GM23338 (cell line): ENCODE measurements around the gene CA12. TPM values are rescaled to one million over a fixed set of nuclear protein-coding genes. Genes with fewer than 3 reads are reported as not detected.

ENCODE experiments used
- ATAC-seq: fragments of 200-7000 bp; cut with Tn5 transposase; 3 replicates; pipeline ENCODE4 v1.9.1; 2020
- DNase-seq: peaks from one replicate; pipeline ENCODE4 v3.0.0-alpha.2; 2015; ENCODE audit warnings: low spot score
- H2AFZ ChIP-seq: fragments of 200-600 bp; sonication (generic); 2 replicates; pipeline ENCODE4 v1.8.0; 2016; ENCODE audit warnings: antibody characterized with exemption, mild to moderate bottlenecking, moderate library complexity
- H3F3A ChIP-seq: fragments of 200-600 bp; sonication (generic); replicated peaks from 2 replicates; pipeline ENCODE4 v1.8.0; 2017; ENCODE audit warnings: antibody characterized with exemption, mixed run types, low read depth
- H3K27ac ChIP-seq: fragments of 200-600 bp; sonication (generic); 2 replicates; pipeline ENCODE4 v1.6.1; 2016; ENCODE audit warnings: low read depth
- H3K27me3 ChIP-seq: fragments of 200-600 bp; sonication (generic); 2 replicates; pipeline ENCODE4 v1.8.0; 2016; ENCODE audit warnings: mild to moderate bottlenecking, mixed run types, moderate library complexity; ENCODE audit not compliant: insufficient read depth
- H3K36me3 ChIP-seq: fragments of 200-600 bp; sonication (generic); 2 replicates; pipeline ENCODE4 v1.8.0; 2016; ENCODE audit warnings: mild to moderate bottlenecking; ENCODE audit not compliant: insufficient read depth
- H3K4me1 ChIP-seq: fragments of 200-600 bp; sonication (generic); 2 replicates; pipeline ENCODE4 v1.8.0; 2016; ENCODE audit warnings: mild to moderate bottlenecking, moderate library complexity; ENCODE audit not compliant: insufficient read depth
- H3K4me2 ChIP-seq: fragments of 200-600 bp; sonication (generic); 2 replicates; pipeline ENCODE4 v1.7.1; 2017; ENCODE audit warnings: mixed run types
- H3K4me3 ChIP-seq: fragments of 200-600 bp; sonication (generic); 2 replicates; pipeline ENCODE4 v1.6.1; 2016; ENCODE audit warnings: mixed run types
- H3K79me2 ChIP-seq: fragments of 200-600 bp; sonication (generic); replicated peaks from 2 replicates; pipeline ENCODE4 v1.8.0; 2017; ENCODE audit warnings: mild to moderate bottlenecking; ENCODE audit not compliant: insufficient read depth
- H3K9me2 ChIP-seq: fragments of 200-600 bp; sonication (generic); 2 replicates; pipeline ENCODE4 v1.8.0; 2017; ENCODE audit not compliant: insufficient read depth
- H4K20me1 ChIP-seq: fragments of 200-600 bp; sonication (generic); replicated peaks from 2 replicates; pipeline ENCODE4 v1.8.0; 2017; ENCODE audit warnings: mild to moderate bottlenecking; ENCODE audit not compliant: insufficient read depth
- H3K27ac Mint-ChIP-seq: 2 replicates; pipeline ENCODE4 v1.8.0; 2020; ENCODE audit warnings: inconsistent platforms, mild to moderate bottlenecking, moderate library complexity, mixed read lengths
- H3K27me3 Mint-ChIP-seq: 3 replicates; pipeline ENCODE4 v1.8.0; 2022; ENCODE audit warnings: low read depth, mild to moderate bottlenecking, moderate library complexity, mixed read lengths, inconsistent platforms; ENCODE audit not compliant: insufficient read depth, poor library complexity
- H3K36me3 Mint-ChIP-seq: 3 replicates; pipeline ENCODE4 v1.8.0; 2021; ENCODE audit warnings: low read depth, mild to moderate bottlenecking, inconsistent platforms, moderate library complexity, mixed read lengths
- H3K4me1 Mint-ChIP-seq: 3 replicates; pipeline ENCODE4 v1.8.0; 2020; ENCODE audit warnings: mild to moderate bottlenecking, inconsistent platforms, mixed read lengths
- H3K4me3 Mint-ChIP-seq: 3 replicates; pipeline ENCODE4 v1.8.0; 2021; ENCODE audit warnings: moderate library complexity, mild to moderate bottlenecking, inconsistent platforms, mixed read lengths
- H3K9me3 Mint-ChIP-seq: 3 replicates; pipeline ENCODE4 v1.8.0; 2020; ENCODE audit warnings: moderate library complexity, mild to moderate bottlenecking, inconsistent platforms, mixed read lengths
- EZH2 ChIP-seq: fragments of 200-600 bp; sonication (generic); IDR thresholded peaks from one replicate; pipeline ENCODE4 v1.8.0; 2017; ENCODE audit warnings: antibody characterized with exemption, mild to moderate bottlenecking, low read depth; ENCODE audit not compliant: unreplicated experiment
- POLR2AphosphoS5 ChIP-seq: IDR thresholded peaks from 2 replicates; pipeline ENCODE4 v1.6.1; 2016; ENCODE audit warnings: antibody characterized with exemption, low read depth
- STAT1 ChIP-seq: IDR thresholded peaks from one replicate; pipeline ENCODE4 v1.6.1; 2016; ENCODE audit warnings: antibody characterized with exemption; ENCODE audit not compliant: unreplicated experiment
- ZNF331 ChIP-seq: fragments of 250-450 bp; sonication (Bioruptor Pico); IDR thresholded peaks from 2 replicates; pipeline ENCODE4 v1.5.0; 2020; ENCODE audit warnings: low read depth, mild to moderate bottlenecking, moderate library complexity
- polyA plus RNA-seq: library from polyadenylated mRNA; unstranded; fragments of >200 nt; fragmentation: Nextera tagmentation; extraction: Ambion mirVana; gene quantifications from 2 replicates; pipeline ENCODE4 v1.2.1, GENCODE V29; 2016
- total RNA-seq: library from RNA; depleted of rRNA; stranded (reverse); fragments of >200 nt; shearing (Covaris generic); gene quantifications from 2 replicates; pipeline ENCODE4 v1.2.3, GENCODE V29; 2014
- TF ChIP-seq, protein P1 (sequence below): fragments of 250-450 bp; sonication (Bioruptor Pico); IDR thresholded peaks from 2 replicates; pipeline ENCODE4 v1.5.0; 2020; ENCODE audit warnings: mild to moderate bottlenecking, moderate library complexity
- TF ChIP-seq, protein P2 (sequence below): IDR thresholded peaks from one replicate; pipeline ENCODE4 v1.6.1; 2018; ENCODE audit warnings: antibody characterized with exemption; ENCODE audit not compliant: unreplicated experiment

CA12 gene
- total and polyA plus RNA-seq, 2 experiments from 2014 or later = 2.9 to 5.2 TPM

- TF ChIP-seq, protein P1, sequence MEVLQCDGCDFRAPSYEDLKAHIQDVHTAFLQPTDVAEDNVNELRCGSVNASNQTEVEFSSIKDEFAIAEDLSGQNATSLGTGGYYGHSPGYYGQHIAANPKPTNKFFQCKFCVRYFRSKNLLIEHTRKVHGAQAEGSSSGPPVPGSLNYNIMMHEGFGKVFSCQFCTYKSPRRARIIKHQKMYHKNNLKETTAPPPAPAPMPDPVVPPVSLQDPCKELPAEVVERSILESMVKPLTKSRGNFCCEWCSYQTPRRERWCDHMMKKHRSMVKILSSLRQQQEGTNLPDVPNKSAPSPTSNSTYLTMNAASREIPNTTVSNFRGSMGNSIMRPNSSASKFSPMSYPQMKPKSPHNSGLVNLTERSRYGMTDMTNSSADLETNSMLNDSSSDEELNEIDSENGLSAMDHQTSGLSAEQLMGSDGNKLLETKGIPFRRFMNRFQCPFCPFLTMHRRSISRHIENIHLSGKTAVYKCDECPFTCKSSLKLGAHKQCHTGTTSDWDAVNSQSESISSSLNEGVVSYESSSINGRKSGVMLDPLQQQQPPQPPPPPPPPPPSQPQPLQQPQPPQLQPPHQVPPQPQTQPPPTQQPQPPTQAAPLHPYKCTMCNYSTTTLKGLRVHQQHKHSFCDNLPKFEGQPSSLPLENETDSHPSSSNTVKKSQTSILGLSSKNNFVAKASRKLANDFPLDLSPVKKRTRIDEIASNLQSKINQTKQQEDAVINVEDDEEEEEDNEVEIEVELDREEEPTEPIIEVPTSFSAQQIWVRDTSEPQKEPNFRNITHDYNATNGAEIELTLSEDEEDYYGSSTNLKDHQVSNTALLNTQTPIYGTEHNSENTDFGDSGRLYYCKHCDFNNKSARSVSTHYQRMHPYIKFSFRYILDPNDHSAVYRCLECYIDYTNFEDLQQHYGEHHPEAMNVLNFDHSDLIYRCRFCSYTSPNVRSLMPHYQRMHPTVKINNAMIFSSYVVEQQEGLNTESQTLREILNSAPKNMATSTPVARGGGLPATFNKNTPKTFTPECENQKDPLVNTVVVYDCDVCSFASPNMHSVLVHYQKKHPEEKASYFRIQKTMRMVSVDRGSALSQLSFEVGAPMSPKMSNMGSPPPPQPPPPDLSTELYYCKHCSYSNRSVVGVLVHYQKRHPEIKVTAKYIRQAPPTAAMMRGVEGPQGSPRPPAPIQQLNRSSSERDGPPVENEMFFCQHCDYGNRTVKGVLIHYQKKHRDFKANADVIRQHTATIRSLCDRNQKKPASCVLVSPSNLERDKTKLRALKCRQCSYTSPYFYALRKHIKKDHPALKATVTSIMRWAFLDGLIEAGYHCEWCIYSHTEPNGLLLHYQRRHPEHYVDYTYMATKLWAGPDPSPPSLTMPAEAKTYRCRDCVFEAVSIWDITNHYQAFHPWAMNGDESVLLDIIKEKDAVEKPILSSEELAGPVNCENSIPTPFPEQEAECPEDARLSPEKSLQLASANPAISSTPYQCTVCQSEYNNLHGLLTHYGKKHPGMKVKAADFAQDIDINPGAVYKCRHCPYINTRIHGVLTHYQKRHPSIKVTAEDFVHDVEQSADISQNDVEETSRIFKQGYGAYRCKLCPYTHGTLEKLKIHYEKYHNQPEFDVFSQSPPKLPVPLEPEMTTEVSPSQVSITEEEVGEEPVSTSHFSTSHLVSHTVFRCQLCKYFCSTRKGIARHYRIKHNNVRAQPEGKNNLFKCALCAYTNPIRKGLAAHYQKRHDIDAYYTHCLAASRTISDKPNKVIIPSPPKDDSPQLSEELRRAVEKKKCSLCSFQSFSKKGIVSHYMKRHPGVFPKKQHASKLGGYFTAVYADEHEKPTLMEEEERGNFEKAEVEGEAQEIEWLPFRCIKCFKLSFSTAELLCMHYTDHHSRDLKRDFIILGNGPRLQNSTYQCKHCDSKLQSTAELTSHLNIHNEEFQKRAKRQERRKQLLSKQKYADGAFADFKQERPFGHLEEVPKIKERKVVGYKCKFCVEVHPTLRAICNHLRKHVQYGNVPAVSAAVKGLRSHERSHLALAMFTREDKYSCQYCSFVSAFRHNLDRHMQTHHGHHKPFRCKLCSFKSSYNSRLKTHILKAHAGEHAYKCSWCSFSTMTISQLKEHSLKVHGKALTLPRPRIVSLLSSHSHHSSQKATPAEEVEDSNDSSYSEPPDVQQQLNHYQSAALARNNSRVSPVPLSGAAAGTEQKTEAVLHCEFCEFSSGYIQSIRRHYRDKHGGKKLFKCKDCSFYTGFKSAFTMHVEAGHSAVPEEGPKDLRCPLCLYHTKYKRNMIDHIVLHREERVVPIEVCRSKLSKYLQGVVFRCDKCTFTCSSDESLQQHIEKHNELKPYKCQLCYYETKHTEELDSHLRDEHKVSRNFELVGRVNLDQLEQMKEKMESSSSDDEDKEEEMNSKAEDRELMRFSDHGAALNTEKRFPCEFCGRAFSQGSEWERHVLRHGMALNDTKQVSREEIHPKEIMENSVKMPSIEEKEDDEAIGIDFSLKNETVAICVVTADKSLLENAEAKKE (CRISPR knock-in tag) = no peak
- no peak for TF ChIP-seq EZH2
- no peak for TF ChIP-seq STAT1
Observed at GRCh38 chr15:63329567-63330350, 51.9 kb downstream of the CA12 start (continued).

GRCh38 chr15:63327648-63328421 is 53.8 kb downstream of the CA12 start:
- H3K27ac ChIP-seq = no peak overlapping the region
- no peak for DNase-seq
- no peaks in the 10 kb centered on the region for H3K27me3 ChIP-seq
- Mint-ChIP-seq H3K27me3 (peaks cover 5% of the 10 kb centered on the region), H3K36me3 (no peaks in the 10 kb centered on the region), H3K4me3 (no peak overlapping the region), H3K27ac (no peak overlapping the region; the same call in 1 of the 2 replicates), H3K4me1 (peaks cover 12% of the 10 kb centered on the region), H3K9me3 (no peaks in the 10 kb centered on the region)
- no peaks in the 10 kb centered on the region for H3K36me3 ChIP-seq
- ATAC-seq = no peak
- H2AFZ ChIP-seq = no peak overlapping the region
- H3K4me3 ChIP-seq = no peak overlapping the region
- H3F3A ChIP-seq = no peaks in the 10 kb centered on the region
- 0 out of 2 replicates have a peak, but pooled peaks cover 8% of the 10 kb centered on the region for H3K9me2 ChIP-seq
- no peaks in the 10 kb centered on the region for H4K20me1 ChIP-seq
- H3K4me1 ChIP-seq = peaks cover 11% of the 10 kb centered on the region
- no peaks in the 10 kb centered on the region for H3K79me2 ChIP-seq
- no peak overlapping the region for H3K4me2 ChIP-seq
- TF ChIP-seq, protein P2, sequence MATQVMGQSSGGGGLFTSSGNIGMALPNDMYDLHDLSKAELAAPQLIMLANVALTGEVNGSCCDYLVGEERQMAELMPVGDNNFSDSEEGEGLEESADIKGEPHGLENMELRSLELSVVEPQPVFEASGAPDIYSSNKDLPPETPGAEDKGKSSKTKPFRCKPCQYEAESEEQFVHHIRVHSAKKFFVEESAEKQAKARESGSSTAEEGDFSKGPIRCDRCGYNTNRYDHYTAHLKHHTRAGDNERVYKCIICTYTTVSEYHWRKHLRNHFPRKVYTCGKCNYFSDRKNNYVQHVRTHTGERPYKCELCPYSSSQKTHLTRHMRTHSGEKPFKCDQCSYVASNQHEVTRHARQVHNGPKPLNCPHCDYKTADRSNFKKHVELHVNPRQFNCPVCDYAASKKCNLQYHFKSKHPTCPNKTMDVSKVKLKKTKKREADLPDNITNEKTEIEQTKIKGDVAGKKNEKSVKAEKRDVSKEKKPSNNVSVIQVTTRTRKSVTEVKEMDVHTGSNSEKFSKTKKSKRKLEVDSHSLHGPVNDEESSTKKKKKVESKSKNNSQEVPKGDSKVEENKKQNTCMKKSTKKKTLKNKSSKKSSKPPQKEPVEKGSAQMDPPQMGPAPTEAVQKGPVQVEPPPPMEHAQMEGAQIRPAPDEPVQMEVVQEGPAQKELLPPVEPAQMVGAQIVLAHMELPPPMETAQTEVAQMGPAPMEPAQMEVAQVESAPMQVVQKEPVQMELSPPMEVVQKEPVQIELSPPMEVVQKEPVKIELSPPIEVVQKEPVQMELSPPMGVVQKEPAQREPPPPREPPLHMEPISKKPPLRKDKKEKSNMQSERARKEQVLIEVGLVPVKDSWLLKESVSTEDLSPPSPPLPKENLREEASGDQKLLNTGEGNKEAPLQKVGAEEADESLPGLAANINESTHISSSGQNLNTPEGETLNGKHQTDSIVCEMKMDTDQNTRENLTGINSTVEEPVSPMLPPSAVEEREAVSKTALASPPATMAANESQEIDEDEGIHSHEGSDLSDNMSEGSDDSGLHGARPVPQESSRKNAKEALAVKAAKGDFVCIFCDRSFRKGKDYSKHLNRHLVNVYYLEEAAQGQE = no peak
- TF ChIP-seq ZNF331 (CRISPR knock-in tag) (no peak), POLR2AphosphoS5 (no peak)
